Right lobe of liver (tissue), 6 donors: ENCODE measurements around the gene QPCTL. TPM values are rescaled to one million over a fixed set of nuclear protein-coding genes. Genes with fewer than 3 reads are reported as not detected.
"Not testable (repeated sequence)": the region's sequence is repeated elsewhere in the genome, so short reads cannot be mapped to it uniquely, and the experiment has no call there.

Experiments
- ATAC-seq, 4 donors: fragments of 200-7000 bp; cut with Tn5 transposase; one replicate each; pipeline ENCODE4 v1.9.1; 2020; ENCODE audit warnings: mild to moderate bottlenecking in 4 of 4, moderate library complexity in 4 of 4
- DNase-seq, 3 donors: peaks; one replicate each; pipeline ENCODE4 v3.0.0-alpha.2; 2020
- H3K27ac ChIP-seq, 3 donors: fragments of 200-600 bp; one replicate each; pipeline ENCODE4 v1.8.0; 2022
- H3K27me3 ChIP-seq, 2 donors: fragments of 200-600 bp; one replicate each; pipeline ENCODE4 v1.8.0; 2022
- H3K36me3 ChIP-seq, 4 donors: fragments of 200-600 bp; sonication (generic) in 1 of 4; one replicate each; pipeline versions ENCODE4 v1.5.1 to v1.8.0; 2017 to 2022; ENCODE audit warnings: control low read depth in 1 of 4
- H3K4me1 ChIP-seq, 4 donors: fragments of 200-600 bp; sonication (generic) in 1 of 4; one replicate each; pipeline versions ENCODE4 v1.5.1 to v1.8.0; 2017 to 2022; ENCODE audit warnings: control low read depth in 1 of 4
- H3K4me3 ChIP-seq, 3 donors: fragments of 200-600 bp; one replicate each; pipeline ENCODE4 v1.8.0; 2022
- H3K9me3 ChIP-seq, 4 donors: fragments of 200-600 bp; sonication (generic) in 1 of 4; one replicate each; pipeline versions ENCODE4 v1.5.1 to v1.8.0; 2017 to 2022; ENCODE audit warnings: control low read depth in 1 of 4
- CTCF ChIP-seq, 4 donors: fragments of 200-600 bp in 3 of 4; fragments of 450-650 bp in 1 of 4; IDR thresholded peaks; one replicate each; pipeline versions ENCODE4 v1.5.1 to v1.8.0; 2016 to 2022; ENCODE audit warnings: antibody characterized with exemption in 4 of 4, mild to moderate bottlenecking in 2 of 4
- POLR2A ChIP-seq: fragments of 450-650 bp; IDR thresholded peaks from one replicate; pipeline ENCODE4 v1.6.1; 2017; ENCODE audit warnings: antibody characterized with exemption, mild to moderate bottlenecking
- WGBS: methylation state at CpG from one replicate; pipeline ENCODE4 v1.1.6; 2018; ENCODE audit warnings: low coverage, low lambda C conversion rate; ENCODE audit not compliant: insufficient coverage; ENCODE audit errors: missing lambda C conversion rate; 5-methylcytosine and 5-hydroxymethylcytosine counted together
- intact Hi-C, 2 donors: fragments of 100-400 bp; cut with DNase I; formaldehyde crosslinking; loops; one replicate each; pipeline versions ENCODE4 v1.11.2 to v1.14.1; 2022
- total RNA-seq, 6 experiments: library from RNA; depleted of rRNA in 2 of 6; stranded (reverse); fragments of >200 nt in 2 of 6; fragmentation: NEBNext Ultra II Directional in 3 of 6; extraction: Animal tissue kit (Norgen Biotek cat#: 25700) in 3 of 6; gene quantifications; one replicate each; pipeline versions ENCODE4 v1.1.0 to v1.2.4, GENCODE V29; 2016 to 2023
- donor health status: DM: no; HTN: yes; CAD: no.
- donor health status: DM: no; HTN: no; CAD: no.
- donor health status: DM: no; HTN: no; CAD: no.
- donor health status: DM: no; HTN: yes; CAD: no.
- donor health status: DM: no; HTN: yes; CAD: no.

QPCTL gene
- total RNA-seq, 6 experiments from 2014 or later, result 4.4 to 6.9 (median 5.9) TPM

GRCh38 chr19:45745606-45746005, 53.1 kb downstream of the QPCTL start:
- ATAC-seq, result no peak
- H3K36me3 ChIP-seq, result no peaks in the 10 kb centered on the region
- 74% methylated on average over 6 of the region's 6 CpGs for WGBS

GRCh38 chr19:45746866-45747265, 54.4 kb downstream of the QPCTL start:
- Histone ChIP-seq H3K4me3 (no peak overlapping the region), H3K27me3 (no peaks in the 10 kb centered on the region), H3K27ac (no peak overlapping the region), H3K4me1 (no peaks in the 10 kb centered on the region), H3K9me3 (no peaks in the 10 kb centered on the region), H3K36me3 (no peaks in the 10 kb centered on the region)
- DNase-seq (no peak), ATAC-seq (no peak)
- WGBS, result 57% methylated on average over 3 of the region's 5 CpGs
- intact Hi-C loops, result no loop called here
- TF ChIP-seq CTCF (IDR thresholded peaks at IDR 0.05), result no peak
- no peak for TF ChIP-seq POLR2A

More at GRCh38 chr19:45745606-45746005, 53.1 kb downstream of the QPCTL start:
- Histone ChIP-seq H3K4me1 (no peaks in the 10 kb centered on the region), H3K9me3 (no peaks in the 10 kb centered on the region), H3K27ac (no peak overlapping the region), H3K4me3 (no peak overlapping the region), H3K27me3 (no peaks in the 10 kb centered on the region)
- intact Hi-C loops, result no loop called here
- TF ChIP-seq POLR2A (no peak), CTCF (IDR thresholded peaks at IDR 0.05) (no peak)
- no peak for DNase-seq

GRCh38 chr19:45747513-45747912, 55.0 kb downstream of the QPCTL start:
- no peak overlapping the region for H3K27ac ChIP-seq
- ATAC-seq, result no peak
- H3K9me3 ChIP-seq, result no peaks in the 10 kb centered on the region
- TF ChIP-seq CTCF (IDR thresholded peaks at IDR 0.05) (no peak), POLR2A (no peak)
- WGBS, result 86% methylated on average over 4 of the region's 5 CpGs
- H3K27me3 ChIP-seq, result no peaks in the 10 kb centered on the region
- DNase-seq, result no peak
- H3K4me3 ChIP-seq, result no peak overlapping the region
- intact Hi-C loops, result no loop called here
- H3K36me3 ChIP-seq, result no peaks in the 10 kb centered on the region
- H3K4me1 ChIP-seq, result no peaks in the 10 kb centered on the region

GRCh38 chr19:45751483-45751882, 59.0 kb downstream of the QPCTL start:
- WGBS, result 89% methylated on average over 10 of the region's 10 CpGs
- not testable (repeated sequence) for ATAC-seq

GRCh38 chr19:45752639-45753038, 60.2 kb downstream of the QPCTL start:
- DNase-seq, result no peak
- Histone ChIP-seq H3K9me3 (no peaks in the 10 kb centered on the region), H3K36me3 (no peaks in the 10 kb centered on the region), H3K4me1 (no peaks in the 10 kb centered on the region), H3K4me3 (no peak overlapping the region), H3K27ac (no peak overlapping the region), H3K27me3 (no peaks in the 10 kb centered on the region)
- 88% methylated on average over 10 of the region's 12 CpGs for WGBS
- intact Hi-C loops, result no loop called here
- no peak for ATAC-seq
- TF ChIP-seq POLR2A (no peak), CTCF (IDR thresholded peaks at IDR 0.05) (no peak)

More at GRCh38 chr19:45751483-45751882, 59.0 kb downstream of the QPCTL start:
- H3K4me3 ChIP-seq, H3K27ac ChIP-seq, H3K27me3 ChIP-seq, H3K9me3 ChIP-seq, H3K4me1 ChIP-seq, DNase-seq, H3K36me3 ChIP-seq, intact Hi-C loops: not testable (repeated sequence)
